Stimulated activated CD4-positive, alpha-beta T cell treated with anti-CD3 and anti-CD28 coated beads, Interleukin-2, amount 100 ng/mL, for 24 hours (primary cell): ENCODE data around the gene KCNK15.

Experiments used
- DNase-seq, 2 donors: peaks; one replicate each; pipeline ENCODE4 v3.0.0-alpha.2; 2020

The KCNK15 gene

GRCh38 chr20:44736170-44737021 lies 9.3 kb upstream of the KCNK15 start:
- DNase-seq = peak in 1 of 2 donors; percentile 6

DNA sequence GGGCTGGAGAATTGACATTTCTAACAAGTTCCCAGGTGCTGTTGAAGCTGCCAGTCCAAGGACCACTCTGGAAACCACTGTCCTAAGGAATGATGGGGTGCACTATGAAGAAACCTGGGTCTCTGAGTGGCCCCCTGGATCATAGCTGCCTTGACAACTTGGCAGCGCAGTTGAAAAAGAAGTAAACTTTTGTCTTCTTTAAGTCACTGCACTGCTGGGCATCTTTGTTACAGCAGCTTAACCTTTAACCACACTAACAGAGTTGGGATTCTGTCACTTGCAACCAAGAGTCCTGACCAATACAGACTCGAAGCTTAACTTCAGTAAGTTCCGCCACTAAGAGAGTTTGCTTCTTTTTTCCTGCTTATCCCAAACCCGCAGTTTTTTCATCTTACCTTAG lies 8.5 kb upstream of the KCNK15 start:
- DNase-seq = no peak

GRCh38 chr20:44738813-44739477 lies 6.7 kb upstream of the KCNK15 start:
- peak; percentile 32 to 43 for DNase-seq

GRCh38 chr20:44739942-44740341 lies 5.7 kb upstream of the KCNK15 start:
- DNase-seq = no peak

- DNase-seq = no peak
These were observed 3.2 kb upstream of the KCNK15 start for GRCh38 chr20:44742304-44743079.

- no peak for DNase-seq
These were observed 2.5 kb upstream of the KCNK15 start for GRCh38 chr20:44743080-44743701.

DNA sequence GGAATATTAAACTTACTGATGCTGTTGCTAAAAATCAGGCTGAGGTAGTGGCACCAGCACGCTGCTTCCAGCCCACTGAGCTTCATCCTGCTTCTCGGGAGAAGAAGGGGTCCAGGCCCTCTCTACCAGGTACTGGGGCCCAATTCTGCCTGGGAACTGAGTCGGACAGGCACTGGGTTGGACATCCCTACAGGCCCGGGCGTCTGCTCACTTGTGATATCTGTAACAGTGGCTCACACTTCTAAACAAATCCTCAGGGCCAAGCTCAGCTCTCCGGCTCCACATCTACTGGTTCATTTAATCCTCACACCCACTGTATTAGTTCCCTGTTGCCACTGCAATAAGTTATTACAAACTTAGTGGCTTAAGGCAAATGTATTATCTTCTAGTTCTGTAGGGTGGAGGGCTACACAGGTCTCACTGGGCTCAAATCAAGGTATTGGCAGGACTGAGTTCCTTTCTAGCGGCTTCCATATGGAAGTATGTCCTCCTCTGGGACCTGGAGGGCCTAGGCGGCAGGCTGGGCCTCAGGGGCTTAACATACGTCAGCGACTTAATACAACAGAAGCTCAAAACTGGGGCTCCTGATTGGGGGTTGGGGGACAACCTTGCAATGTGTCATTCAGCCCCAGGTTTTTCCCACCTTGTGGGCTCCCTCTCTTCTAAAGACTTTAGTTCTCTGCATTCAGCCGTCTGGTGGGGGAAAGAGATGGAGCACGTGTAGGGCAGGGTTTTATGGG lies 1.6 kb upstream of the KCNK15 start:
- DNase-seq = no peak

- no peak for DNase-seq
These were observed 505 bp upstream of the KCNK15 start for GRCh38 chr20:44745122-44745597.

- no peak for DNase-seq
These were observed 901 bp downstream of the KCNK15 start for GRCh38 chr20:44746367-44747165.

GRCh38 chr20:44747166-44748004 lies 1.7 kb downstream of the KCNK15 start:
- peak; percentile 76 to 79 for DNase-seq

- DNase-seq = no peak
These were observed 2.3 kb downstream of the KCNK15 start for GRCh38 chr20:44748005-44748370.

DNA sequence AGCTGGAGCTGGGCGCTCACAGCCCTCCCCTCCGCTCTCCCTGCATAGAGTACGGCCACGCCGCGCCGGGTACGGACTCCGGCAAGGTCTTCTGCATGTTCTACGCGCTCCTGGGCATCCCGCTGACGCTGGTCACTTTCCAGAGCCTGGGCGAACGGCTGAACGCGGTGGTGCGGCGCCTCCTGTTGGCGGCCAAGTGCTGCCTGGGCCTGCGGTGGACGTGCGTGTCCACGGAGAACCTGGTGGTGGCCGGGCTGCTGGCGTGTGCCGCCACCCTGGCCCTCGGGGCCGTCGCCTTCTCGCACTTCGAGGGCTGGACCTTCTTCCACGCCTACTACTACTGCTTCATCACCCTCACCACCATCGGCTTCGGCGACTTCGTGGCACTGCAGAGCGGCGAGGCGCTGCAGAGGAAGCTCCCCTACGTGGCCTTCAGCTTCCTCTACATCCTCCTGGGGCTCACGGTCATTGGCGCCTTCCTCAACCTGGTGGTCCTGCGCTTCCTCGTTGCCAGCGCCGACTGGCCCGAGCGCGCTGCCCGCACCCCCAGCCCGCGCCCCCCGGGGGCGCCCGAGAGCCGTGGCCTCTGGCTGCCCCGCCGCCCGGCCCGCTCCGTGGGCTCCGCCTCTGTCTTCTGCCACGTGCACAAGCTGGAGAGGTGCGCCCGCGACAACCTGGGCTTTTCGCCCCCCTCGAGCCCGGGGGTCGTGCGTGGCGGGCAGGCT lies 4.6 kb downstream of the KCNK15 start:
- DNase-seq = no peak

DNA sequence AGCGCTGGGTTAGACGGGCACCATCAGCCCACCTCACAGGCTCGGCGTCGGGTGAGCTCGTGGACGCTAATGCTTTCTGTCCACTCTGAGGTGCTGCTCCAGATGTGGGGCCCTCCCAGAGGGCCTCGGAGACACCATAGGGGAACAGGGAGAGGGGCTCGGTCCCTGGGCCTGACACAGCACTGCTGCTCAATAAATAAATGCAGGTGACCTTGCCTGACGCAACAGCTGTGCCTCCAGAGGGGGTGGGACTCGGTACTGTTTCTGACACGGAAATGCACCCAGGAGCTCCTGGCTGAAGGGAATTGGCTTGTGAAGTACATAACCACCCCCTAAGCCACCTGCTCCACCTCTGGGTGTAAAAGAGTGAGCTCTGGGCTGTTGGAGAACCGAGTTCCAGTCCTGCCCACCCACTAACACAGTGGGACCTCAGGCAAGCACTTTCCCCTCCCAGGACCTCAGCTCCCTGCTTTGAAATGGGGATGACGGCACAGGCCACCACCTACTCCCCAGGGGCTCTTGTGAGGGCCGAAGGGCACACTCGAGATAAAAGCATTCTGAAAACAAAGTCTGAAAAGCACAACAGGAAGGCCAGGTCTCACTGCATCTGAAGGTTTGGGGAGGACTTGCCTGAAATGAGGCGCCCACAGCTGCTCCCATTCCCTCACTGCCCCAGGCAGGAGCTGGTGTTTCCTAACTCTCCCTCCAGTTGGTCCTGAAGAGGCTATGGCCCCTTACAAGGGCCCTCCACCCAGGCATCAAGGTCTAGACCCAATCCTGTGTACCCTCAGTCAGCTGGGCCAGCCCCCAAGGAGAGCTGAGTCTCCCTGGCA lies 6.7 kb downstream of the KCNK15 start:
- DNase-seq = no peak

- no peak for DNase-seq
These were observed 8.9 kb downstream of the KCNK15 start for GRCh38 chr20:44754554-44754953.

DNA sequence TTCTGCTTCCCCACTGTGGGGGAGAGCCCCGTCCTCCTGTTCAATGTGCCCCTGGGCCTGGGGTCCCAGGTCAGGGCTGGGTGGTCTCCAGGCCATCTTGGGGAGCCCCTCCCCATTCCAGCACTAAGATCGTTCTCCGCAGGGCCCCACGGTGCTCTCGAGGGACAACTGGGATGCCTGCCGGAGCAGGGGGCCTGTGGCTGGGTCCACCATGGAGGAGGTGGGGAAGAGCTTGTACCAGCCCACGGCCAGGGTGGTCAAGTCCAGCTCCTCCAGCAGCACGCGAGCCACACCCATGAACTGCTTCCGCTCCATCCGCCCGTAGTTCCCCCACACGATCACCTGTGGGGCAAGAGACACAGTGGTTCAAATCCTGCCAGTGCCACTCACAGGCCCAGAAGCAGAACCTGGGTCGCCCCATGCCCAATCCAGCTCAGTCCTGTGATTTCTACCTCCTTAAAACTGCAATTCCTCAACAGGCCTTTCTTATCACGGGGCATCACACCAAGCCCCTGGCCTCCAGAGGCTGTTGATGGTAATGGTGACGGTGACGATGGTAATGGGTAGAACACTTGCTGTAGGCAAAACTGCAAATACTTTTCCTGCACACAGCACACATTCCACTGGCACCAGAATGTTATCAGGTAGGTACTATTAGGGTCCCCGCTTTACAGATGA lies 10.5 kb downstream of the KCNK15 start:
- no peak for DNase-seq

GRCh38 chr20:44756956-44757355 lies 11.3 kb downstream of the KCNK15 start:
- DNase-seq = no peak

- DNase-seq = no peak
These were observed 12.8 kb downstream of the KCNK15 start for GRCh38 chr20:44758247-44759101.
